Activated CD8-positive, alpha-beta memory T cell treated with anti-CD3 and anti-CD28 coated beads, Interleukin-2, amount 10 ng/mL, durations not matched to agents 7 days and 5 days (primary cell): ENCODE data around the gene CASK. TPM values are rescaled to one million over a fixed set of nuclear protein-coding genes. Genes with fewer than 3 reads are reported as not detected.
"Not testable (repeated sequence)": the region's sequence is repeated elsewhere in the genome, so short reads cannot be mapped to it uniquely, and the experiment has no call there.

Experiments
- ATAC-seq: fragments of 150-1000 bp; cut with Tn5 transposase; one replicate; pipeline ENCODE4 v1.10.0; 2021; ENCODE audit warnings: moderate library complexity
- CTCF ChIA-PET: fragments of 350-600 bp; sonication (Branson Sonifier 250); formaldehyde crosslinking; loops from one replicate; lab custom pipeline; 2021; ENCODE audit warnings: antibody characterized with exemption; lab: Charles Lee
- DNase-seq: peaks from one replicate; pipeline ENCODE4 v3.0.0-alpha.2; 2020
- H3K27ac Mint-ChIP-seq: one replicate; pipeline ENCODE4 v1.8.0; 2021; ENCODE audit warnings: mild to moderate bottlenecking, mixed read lengths
- H3K27me3 Mint-ChIP-seq: one replicate; pipeline ENCODE4 v1.8.0; 2021; ENCODE audit warnings: mixed read lengths
- H3K36me3 Mint-ChIP-seq: one replicate; pipeline ENCODE4 v1.8.0; 2021; ENCODE audit warnings: mild to moderate bottlenecking, mixed read lengths
- H3K4me1 Mint-ChIP-seq: one replicate; pipeline ENCODE4 v1.8.0; 2021; ENCODE audit warnings: mixed read lengths
- H3K4me3 Mint-ChIP-seq: one replicate; pipeline ENCODE4 v1.8.0; 2021; ENCODE audit warnings: mild to moderate bottlenecking, moderate library complexity, mixed read lengths
- H3K9me3 Mint-ChIP-seq: one replicate; pipeline ENCODE4 v1.8.0; 2022; ENCODE audit warnings: low read depth, mixed read lengths
- total RNA-seq, 2 experiments: library from RNA; stranded (reverse); gene quantifications; one replicate each; pipeline ENCODE4 v1.2.3, GENCODE V29; 2021

The CASK gene
- total RNA-seq, 2 experiments from 2014 or later, result 30.2 to 40.0 TPM

GRCh38 chrX:41528784-41529183, 394.6 kb downstream of the CASK start:
- H3K9me3 Mint-ChIP-seq, result no peaks in the 10 kb centered on the region
- peaks cover 32% of the 10 kb centered on the region for H3K36me3 Mint-ChIP-seq
- CTCF ChIA-PET, result no interaction called here
- ATAC-seq (no peak), DNase-seq (no peak)
- H3K27me3 Mint-ChIP-seq, result no peaks in the 10 kb centered on the region
- no peak overlapping the region for H3K4me3 Mint-ChIP-seq
- peaks cover 20% of the 10 kb centered on the region for H3K4me1 Mint-ChIP-seq
- no peak overlapping the region for H3K27ac Mint-ChIP-seq

DNA sequence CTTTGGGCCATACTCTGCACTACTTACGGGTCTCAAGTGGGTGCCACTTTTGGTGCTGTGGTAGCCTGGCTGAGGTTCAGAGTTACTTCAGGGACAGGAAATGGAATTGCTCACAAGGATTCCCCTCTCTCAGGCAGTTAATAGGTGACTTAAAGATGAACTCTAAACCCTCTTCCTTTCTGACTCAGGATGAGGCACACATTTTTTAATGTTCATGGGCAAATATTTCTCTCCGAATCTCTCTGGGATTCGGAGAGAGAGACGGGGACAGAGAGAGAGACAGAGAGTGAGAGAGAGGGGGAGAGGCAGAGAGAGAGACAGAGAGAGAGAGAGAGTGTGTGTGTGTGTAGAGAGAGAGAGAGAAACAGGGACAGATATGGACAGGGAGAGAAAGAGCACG, 396.4 kb downstream of the CASK start:
- CTCF ChIA-PET, result no interaction called here
- peak; percentile 42 for DNase-seq
- Mint-ChIP-seq H3K27me3 (no peaks in the 10 kb centered on the region), H3K4me1 (peaks cover 20% of the 10 kb centered on the region), H3K9me3 (no peaks in the 10 kb centered on the region), H3K27ac (peak overlapping the region; percentile 44), H3K36me3 (peaks cover 33% of the 10 kb centered on the region), H3K4me3 (peak overlapping the region; percentile 21)
- peak; percentile 42 for ATAC-seq

GRCh38 chrX:41526271-41526670, 397.1 kb downstream of the CASK start:
- no peak for ATAC-seq
- H3K36me3 Mint-ChIP-seq, result peaks cover 33% of the 10 kb centered on the region
- H3K4me3 Mint-ChIP-seq, result no peak overlapping the region
- no peaks in the 10 kb centered on the region for H3K27me3 Mint-ChIP-seq
- CTCF ChIA-PET, result no interaction called here
- H3K27ac Mint-ChIP-seq, result no peak overlapping the region
- DNase-seq, result no peak
- H3K9me3 Mint-ChIP-seq, result no peaks in the 10 kb centered on the region
- peaks cover 21% of the 10 kb centered on the region for H3K4me1 Mint-ChIP-seq

- CTCF ChIA-PET, result interaction anchor here (0.9 kb wide), 1 partner anchor 139 kb away, joined by 3 read pairs; no protein-coding TSS in a partner anchor
- Mint-ChIP-seq H3K27ac (no peak overlapping the region), H3K27me3 (no peaks in the 10 kb centered on the region), H3K9me3 (no peaks in the 10 kb centered on the region), H3K4me3 (no peak overlapping the region), H3K4me1 (peaks cover 36% of the 10 kb centered on the region), H3K36me3 (peaks cover 23% of the 10 kb centered on the region)
- ATAC-seq, result no peak
- no peak for DNase-seq
Observed at GRCh38 chrX:41522671-41523070, 400.7 kb downstream of the CASK start.

- H3K36me3 Mint-ChIP-seq, result peaks cover 23% of the 10 kb centered on the region
- H3K27ac Mint-ChIP-seq, result no peak overlapping the region
- H3K9me3 Mint-ChIP-seq, result no peaks in the 10 kb centered on the region
- no peak for ATAC-seq
- H3K4me1 Mint-ChIP-seq, result peaks cover 36% of the 10 kb centered on the region
- DNase-seq, result no peak
- CTCF ChIA-PET, result no interaction called here
- H3K27me3 Mint-ChIP-seq, result no peaks in the 10 kb centered on the region
- no peak overlapping the region for H3K4me3 Mint-ChIP-seq
Observed at GRCh38 chrX:41522081-41522480, 401.3 kb downstream of the CASK start.

GRCh38 chrX:41519468-41519867, 403.9 kb downstream of the CASK start:
- peaks cover 2% of the 10 kb centered on the region for H3K27me3 Mint-ChIP-seq
- DNase-seq (no peak), ATAC-seq (no peak)
- H3K36me3 Mint-ChIP-seq, result peaks cover 11% of the 10 kb centered on the region
- no peaks in the 10 kb centered on the region for H3K9me3 Mint-ChIP-seq
- H3K4me1 Mint-ChIP-seq, result peaks cover 32% of the 10 kb centered on the region
- CTCF ChIA-PET, result no interaction called here
- H3K4me3 Mint-ChIP-seq, result no peak overlapping the region
- H3K27ac Mint-ChIP-seq, result no peak overlapping the region

- Mint-ChIP-seq H3K4me3 (no peak overlapping the region), H3K4me1 (peaks cover 36% of the 10 kb centered on the region), H3K9me3 (no peaks in the 10 kb centered on the region), H3K27me3 (peaks cover 2% of the 10 kb centered on the region), H3K36me3 (peaks cover 11% of the 10 kb centered on the region), H3K27ac (peak overlapping the region; percentile 65)
- DNase-seq (no peak), ATAC-seq (no peak)
- CTCF ChIA-PET, result interaction anchor here (0.7 kb wide), 1 partner anchor 240 kb away, joined by 3 read pairs; no protein-coding TSS in a partner anchor
Observed at GRCh38 chrX:41518841-41519220, 404.5 kb downstream of the CASK start.

DNA sequence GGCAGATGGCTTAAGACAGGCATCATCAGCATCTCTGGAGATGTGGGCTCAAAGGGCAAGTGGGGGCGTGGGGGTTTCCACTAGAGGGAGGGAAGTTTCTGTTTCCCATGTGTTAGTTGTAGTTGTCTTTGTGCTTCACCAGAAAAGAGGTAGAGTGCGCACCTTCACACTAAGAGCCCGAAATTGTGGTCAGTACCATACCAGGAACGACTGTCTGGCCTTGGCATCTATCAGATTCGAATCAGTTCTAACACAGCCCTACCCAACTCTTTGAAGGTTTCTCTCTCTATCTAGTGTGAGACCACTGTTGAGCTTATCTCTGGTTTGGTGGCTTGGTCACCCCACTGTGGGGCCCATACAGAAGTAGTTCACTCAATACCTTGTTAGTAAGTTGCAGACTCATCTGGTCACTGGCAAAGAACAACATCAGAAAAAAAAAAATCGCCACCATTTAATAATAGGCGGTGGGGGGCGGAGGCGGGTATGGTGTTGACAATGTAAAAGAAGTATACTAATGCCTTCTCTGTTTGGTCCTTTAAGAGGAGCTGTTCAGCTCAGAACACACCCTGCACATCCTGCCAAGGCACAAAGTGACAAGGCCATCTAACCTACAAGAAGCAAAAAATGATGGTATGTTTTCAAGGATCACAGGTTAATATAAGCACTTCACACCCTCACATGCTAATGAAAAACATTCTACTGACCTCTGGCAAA, 405.1 kb downstream of the CASK start:
- H3K4me3 Mint-ChIP-seq, result no peak overlapping the region
- H3K27me3 Mint-ChIP-seq, result peaks cover 2% of the 10 kb centered on the region
- peak; percentile 65 for ATAC-seq
- peaks cover 11% of the 10 kb centered on the region for H3K36me3 Mint-ChIP-seq
- H3K4me1 Mint-ChIP-seq, result peaks cover 41% of the 10 kb centered on the region
- peak overlapping the region; percentile 65 for H3K27ac Mint-ChIP-seq
- no peaks in the 10 kb centered on the region for H3K9me3 Mint-ChIP-seq
- CTCF ChIA-PET, result interaction anchor here (0.7 kb wide), 1 partner anchor 241 kb away, joined by 3 read pairs; no protein-coding TSS in a partner anchor
- peak; percentile 50 for DNase-seq

GRCh38 chrX:41516999-41517765, 406.2 kb downstream of the CASK start:
- ATAC-seq, result no peak
- Mint-ChIP-seq H3K27ac (no peak overlapping the region), H3K36me3 (peaks cover 6% of the 10 kb centered on the region), H3K27me3 (peaks cover 2% of the 10 kb centered on the region), H3K4me1 (peaks cover 48% of the 10 kb centered on the region), H3K4me3 (no peak overlapping the region), H3K9me3 (no peaks in the 10 kb centered on the region)
- DNase-seq, result no peak
- CTCF ChIA-PET, result no interaction called here

- no peak for ATAC-seq
- Mint-ChIP-seq H3K4me3 (no peak overlapping the region), H3K9me3 (no peaks in the 10 kb centered on the region), H3K36me3 (peaks cover 6% of the 10 kb centered on the region), H3K4me1 (peaks cover 51% of the 10 kb centered on the region), H3K27ac (no peak overlapping the region), H3K27me3 (peaks cover 2% of the 10 kb centered on the region)
- CTCF ChIA-PET, result no interaction called here
- no peak for DNase-seq
Observed at GRCh38 chrX:41516456-41516855, 406.9 kb downstream of the CASK start.

GRCh38 chrX:41515376-41515775, 408.0 kb downstream of the CASK start:
- CTCF ChIA-PET, result no interaction called here
- H3K4me3 Mint-ChIP-seq, result no peak overlapping the region
- H3K27me3 Mint-ChIP-seq, result peaks cover 2% of the 10 kb centered on the region
- DNase-seq (no peak), ATAC-seq (no peak)
- H3K27ac Mint-ChIP-seq, result no peak overlapping the region
- H3K36me3 Mint-ChIP-seq, result peaks cover 5% of the 10 kb centered on the region
- H3K9me3 Mint-ChIP-seq, result no peaks in the 10 kb centered on the region
- peaks cover 51% of the 10 kb centered on the region for H3K4me1 Mint-ChIP-seq

- no peak overlapping the region for H3K27ac Mint-ChIP-seq
- H3K4me3 Mint-ChIP-seq, result no peak overlapping the region
- no peaks in the 10 kb centered on the region for H3K9me3 Mint-ChIP-seq
- CTCF ChIA-PET, result interaction anchor here (1.2 kb wide), 1 partner anchor 245 kb away, joined by 3 read pairs; no protein-coding TSS in a partner anchor
- peaks cover 3% of the 10 kb centered on the region for H3K36me3 Mint-ChIP-seq
- H3K27me3 Mint-ChIP-seq, result peaks cover 2% of the 10 kb centered on the region
- no peak for ATAC-seq
- peaks cover 51% of the 10 kb centered on the region for H3K4me1 Mint-ChIP-seq
- DNase-seq, result no peak
Observed at GRCh38 chrX:41514179-41514578, 409.2 kb downstream of the CASK start.

DNA sequence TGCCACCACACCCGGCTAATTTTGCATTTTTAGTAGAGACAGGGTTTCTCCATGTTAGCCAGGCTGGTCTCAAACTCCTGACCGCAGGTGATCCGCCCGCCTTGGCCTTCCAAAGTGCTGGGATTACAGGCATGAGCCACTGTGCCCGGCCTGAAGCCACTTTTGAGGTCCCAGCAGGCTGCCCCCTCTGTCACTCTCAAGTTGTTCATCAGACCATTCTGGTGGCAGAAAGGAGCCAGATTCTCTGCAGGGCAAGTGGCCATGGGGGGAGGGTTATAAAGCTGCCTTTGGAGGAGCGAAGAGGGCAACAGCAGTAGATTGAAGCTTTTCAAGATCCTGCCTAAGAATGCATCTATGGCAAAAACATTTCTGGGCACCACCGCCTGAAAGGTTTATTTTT, 410.5 kb downstream of the CASK start:
- ATAC-seq, H3K9me3 Mint-ChIP-seq, H3K27me3 Mint-ChIP-seq, H3K36me3 Mint-ChIP-seq, H3K4me3 Mint-ChIP-seq, DNase-seq: not testable (repeated sequence)
- CTCF ChIA-PET, result interaction anchor here (1.1 to 1.2 kb wide), 2 partner anchors 44 to 247 kb away, joined by 3 read pairs; no protein-coding TSS in a partner anchor
- Mint-ChIP-seq H3K27ac (peak overlapping the region; percentile 82), H3K4me1 (peaks cover 40% of the 10 kb centered on the region)
